ENCODE measurements around the gene CPTP.

CPTP gene

DNA sequence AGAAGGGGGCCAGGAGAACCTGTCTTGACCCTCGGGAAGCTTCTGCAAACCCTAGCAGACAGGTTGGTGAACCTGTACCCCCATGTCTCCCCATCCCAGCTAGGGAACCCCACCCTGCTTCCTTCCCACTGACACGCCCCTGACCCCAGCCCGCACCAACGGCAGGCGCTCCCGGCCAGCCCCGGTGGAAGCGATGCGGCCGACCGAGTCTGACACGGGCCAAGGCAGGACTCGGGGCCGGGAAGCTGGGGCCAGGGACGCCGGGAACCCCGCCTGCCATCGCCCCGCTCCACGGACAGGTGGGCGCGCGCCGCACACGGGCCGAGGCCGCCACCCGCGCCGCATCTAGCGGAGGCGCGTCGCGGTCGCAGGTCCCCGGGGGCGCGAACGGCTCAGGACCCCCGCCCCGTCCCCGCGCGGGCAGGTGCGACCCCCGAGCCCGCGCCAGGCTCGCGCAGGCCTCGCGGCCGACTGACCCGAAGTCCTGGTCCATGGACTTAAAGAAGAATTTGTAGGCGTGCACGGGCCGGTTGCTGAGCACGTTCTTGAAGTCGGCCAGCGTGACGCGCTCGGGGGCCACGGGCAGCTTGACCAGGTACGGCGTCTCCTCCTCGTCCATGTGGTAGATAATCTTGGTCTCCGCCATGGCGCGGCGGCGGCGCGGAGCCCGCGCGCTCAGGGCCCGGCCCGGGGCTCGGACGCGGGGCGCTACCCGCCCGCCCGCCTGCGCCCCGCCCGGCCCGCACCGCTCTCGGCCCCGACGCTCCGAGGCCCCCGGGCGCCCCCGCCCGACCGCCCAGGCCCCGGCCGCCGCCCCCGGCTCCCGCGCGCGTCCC is 24.0 kb downstream of the CPTP start:
- Histone ChIP-seq H3K27me3 (ENCODE audit: control insufficient read depth, low read length) (peaks cover 8% of the 10 kb centered on the region; the same call in 1 of the 2 replicates), H3K4me2 (ENCODE audit: low read length) (peak overlapping the region; percentile 69), H3K9me3 (ENCODE audit: control insufficient read depth, insufficient read depth, low read length) (no peaks in the 10 kb centered on the region), H3K27ac (ENCODE audit: low read depth, low read length) (no peak overlapping the region), H3F3A (ENCODE audit: control insufficient read depth, insufficient read depth) (no peaks in the 10 kb centered on the region; the same call in 1 of the 2 replicates), H4K20me1 (ENCODE audit: control insufficient read depth, insufficient read depth, low read depth, low read length) (0 out of 2 replicates have a peak, but pooled peaks cover 4% of the 10 kb centered on the region), H3K9me2 (replicated peaks; ENCODE audit: control insufficient read depth, low read length) (no peaks in the 10 kb centered on the region), H3K36me3 (ENCODE audit: control insufficient read depth, low read length) (no peaks in the 10 kb centered on the region), H3K79me2 (ENCODE audit: control insufficient read depth, low read length) (peaks cover 51% of the 10 kb centered on the region), H3K4me3 (ENCODE audit: low read length) (peak overlapping the region; percentile 79), H3K4me1 (ENCODE audit: control insufficient read depth, low read length) (peaks cover 8% of the 10 kb centered on the region)
- TF ChIP-seq, protein P1, sequence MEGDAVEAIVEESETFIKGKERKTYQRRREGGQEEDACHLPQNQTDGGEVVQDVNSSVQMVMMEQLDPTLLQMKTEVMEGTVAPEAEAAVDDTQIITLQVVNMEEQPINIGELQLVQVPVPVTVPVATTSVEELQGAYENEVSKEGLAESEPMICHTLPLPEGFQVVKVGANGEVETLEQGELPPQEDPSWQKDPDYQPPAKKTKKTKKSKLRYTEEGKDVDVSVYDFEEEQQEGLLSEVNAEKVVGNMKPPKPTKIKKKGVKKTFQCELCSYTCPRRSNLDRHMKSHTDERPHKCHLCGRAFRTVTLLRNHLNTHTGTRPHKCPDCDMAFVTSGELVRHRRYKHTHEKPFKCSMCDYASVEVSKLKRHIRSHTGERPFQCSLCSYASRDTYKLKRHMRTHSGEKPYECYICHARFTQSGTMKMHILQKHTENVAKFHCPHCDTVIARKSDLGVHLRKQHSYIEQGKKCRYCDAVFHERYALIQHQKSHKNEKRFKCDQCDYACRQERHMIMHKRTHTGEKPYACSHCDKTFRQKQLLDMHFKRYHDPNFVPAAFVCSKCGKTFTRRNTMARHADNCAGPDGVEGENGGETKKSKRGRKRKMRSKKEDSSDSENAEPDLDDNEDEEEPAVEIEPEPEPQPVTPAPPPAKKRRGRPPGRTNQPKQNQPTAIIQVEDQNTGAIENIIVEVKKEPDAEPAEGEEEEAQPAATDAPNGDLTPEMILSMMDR (IDR thresholded peaks at IDR 0.05; ENCODE audit: low read depth, low read length, poor library complexity, severe bottlenecking): no peak
- TF ChIP-seq EZH2phosphoT487 (IDR thresholded peaks at IDR 0.05; ENCODE audit: borderline replicate concordance, low read length): no peak

DNA sequence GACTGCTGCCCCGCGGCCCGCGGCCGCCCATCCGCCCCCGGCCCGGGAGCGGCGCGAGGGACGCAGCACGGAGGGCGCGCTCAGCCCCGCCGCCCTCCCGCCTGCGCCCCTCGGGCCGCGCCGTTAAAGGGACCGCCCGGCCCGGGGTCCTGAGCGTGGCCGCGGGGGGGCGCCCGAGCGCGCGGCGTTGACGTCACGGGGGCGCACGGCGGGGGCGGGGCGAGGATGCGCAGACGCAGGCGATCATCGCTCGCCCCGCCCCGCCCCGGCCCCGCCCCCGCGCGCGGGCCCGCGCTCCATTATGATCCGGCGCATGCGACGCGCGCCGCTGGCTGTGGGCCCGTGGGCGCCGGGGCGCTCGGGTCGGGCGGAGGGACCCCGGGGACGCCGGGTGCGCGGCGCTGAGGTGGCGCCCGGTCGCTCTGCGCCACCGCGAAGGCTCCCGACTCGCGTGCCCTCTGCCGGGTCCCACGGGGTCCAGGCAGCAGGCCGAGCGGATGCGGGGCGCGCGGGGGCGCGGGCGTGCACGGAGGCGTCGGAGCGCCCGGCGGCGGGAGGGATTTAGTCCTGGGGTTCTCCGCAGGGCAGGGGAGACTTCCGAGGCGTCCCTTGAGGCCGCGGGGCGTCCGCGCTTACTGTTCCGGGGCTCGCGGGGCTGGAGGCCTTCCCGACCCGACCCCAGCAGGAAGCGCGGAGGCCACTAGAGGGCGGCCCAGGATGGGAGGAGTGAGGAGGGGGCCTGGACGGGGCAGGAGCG is 24.8 kb downstream of the CPTP start, which contains the start of gene DVL1:
DVL1 (minus strand) TSS at position 163 of the 757 bp plus-strand sequence. CDS start 353 bp downstream, outside the sequence.
- Histone ChIP-seq H3K9me3 (ENCODE audit: control insufficient read depth, insufficient read depth, low read length) (no peaks in the 10 kb centered on the region), H3K27me3 (ENCODE audit: control insufficient read depth, low read length) (peaks cover 13% of the 10 kb centered on the region), H3K4me1 (ENCODE audit: control insufficient read depth, low read length) (peaks cover 8% of the 10 kb centered on the region), H3K4me3 (ENCODE audit: low read length) (peak within 1 kb of the TSS; percentile 87), H3K4me2 (ENCODE audit: low read length) (peak within 1 kb of the TSS; percentile 71), H3K79me2 (ENCODE audit: control insufficient read depth, low read length) (peaks cover 44% of the 10 kb centered on the region), H3K9me2 (replicated peaks; ENCODE audit: control insufficient read depth, low read length) (no peaks in the 10 kb centered on the region), H4K20me1 (ENCODE audit: control insufficient read depth, insufficient read depth, low read depth, low read length) (0 out of 2 replicates have a peak, but pooled peaks cover 4% of the 10 kb centered on the region), H3F3A (ENCODE audit: control insufficient read depth, insufficient read depth) (no peaks in the 10 kb centered on the region; the same call in 1 of the 2 replicates), H3K36me3 (ENCODE audit: control insufficient read depth, low read length) (no peaks in the 10 kb centered on the region), H3K27ac (ENCODE audit: low read depth, low read length) (peak within 1 kb of the TSS; percentile 68)
- TF ChIP-seq EZH2phosphoT487 (IDR thresholded peaks at IDR 0.05; ENCODE audit: borderline replicate concordance, low read length): no peak
- TF ChIP-seq, protein P1 (IDR thresholded peaks at IDR 0.05; ENCODE audit: low read depth, low read length, poor library complexity, severe bottlenecking): peak; percentile 49

DNA sequence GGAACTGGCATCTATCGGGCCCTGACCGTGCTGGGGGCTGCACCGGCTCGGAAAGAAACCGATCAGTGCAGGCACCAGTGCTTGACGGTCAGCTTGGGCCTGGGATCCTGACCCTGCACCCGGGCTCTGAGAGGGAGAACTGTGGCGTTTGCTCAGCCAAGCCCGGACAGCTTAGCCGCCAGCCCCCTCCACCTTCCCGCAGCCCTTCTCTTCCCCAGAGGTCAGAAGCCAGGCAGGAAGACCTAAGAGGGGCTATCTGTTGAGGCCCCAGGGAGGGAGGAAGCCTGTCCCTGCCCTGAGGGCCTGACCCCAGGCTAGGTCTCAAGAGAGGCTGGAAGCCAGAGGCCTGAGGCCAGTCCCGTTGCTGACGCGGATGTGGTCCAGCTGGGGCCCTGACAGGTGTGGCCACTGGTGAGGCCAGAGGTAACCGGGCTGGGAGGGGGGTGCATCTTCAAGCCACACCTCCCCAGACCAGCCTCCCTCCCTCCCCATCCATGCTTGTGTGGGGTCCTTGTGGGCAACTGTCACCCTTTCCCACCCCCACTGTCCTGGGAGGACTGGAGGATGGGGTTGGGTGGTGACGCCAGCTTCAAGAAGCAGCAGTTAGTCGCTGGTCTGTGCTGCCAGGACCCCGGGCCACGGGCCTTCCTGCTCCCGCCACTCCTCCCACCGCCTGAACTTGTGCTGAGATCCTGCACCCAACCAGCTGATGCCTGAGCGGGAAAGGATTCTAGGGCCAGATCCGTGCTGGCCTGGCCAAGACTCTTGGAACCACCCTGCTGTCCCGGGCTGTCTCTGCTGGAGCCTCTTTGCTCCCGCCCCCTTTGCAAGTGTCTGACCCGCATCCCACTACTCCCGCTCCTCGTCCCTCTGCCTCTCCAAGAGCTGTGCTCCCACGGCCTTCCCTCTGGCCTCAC is 27.2 kb downstream of the CPTP start:
- Histone ChIP-seq H3K4me2 (ENCODE audit: low read length) (no peak overlapping the region), H3K79me2 (ENCODE audit: control insufficient read depth, low read length) (peaks cover 21% of the 10 kb centered on the region), H3K36me3 (ENCODE audit: control insufficient read depth, low read length) (no peaks in the 10 kb centered on the region), H3K9me2 (replicated peaks; ENCODE audit: control insufficient read depth, low read length) (no peaks in the 10 kb centered on the region), H3K27ac (ENCODE audit: low read depth, low read length) (no peak overlapping the region), H3F3A (ENCODE audit: control insufficient read depth, insufficient read depth) (no peaks in the 10 kb centered on the region; the same call in 1 of the 2 replicates), H4K20me1 (ENCODE audit: control insufficient read depth, insufficient read depth, low read depth, low read length) (no peaks in the 10 kb centered on the region), H3K27me3 (ENCODE audit: control insufficient read depth, low read length) (peaks cover 13% of the 10 kb centered on the region), H3K4me1 (ENCODE audit: control insufficient read depth, low read length) (peaks cover 8% of the 10 kb centered on the region), H3K4me3 (ENCODE audit: low read length) (no peak overlapping the region), H3K9me3 (ENCODE audit: control insufficient read depth, insufficient read depth, low read length) (no peaks in the 10 kb centered on the region)
- TF ChIP-seq, protein P1 (IDR thresholded peaks at IDR 0.05; ENCODE audit: low read depth, low read length, poor library complexity, severe bottlenecking): no peak
- no peak for TF ChIP-seq EZH2phosphoT487 (IDR thresholded peaks at IDR 0.05; ENCODE audit: borderline replicate concordance, low read length)

Measured in DOHH2 (cell line).